NOMO-1 treated with DMSO at 0.1 percent for 48 hours (cell line): ENCODE results near the gene FANCI.

Experiments
- DNase-seq: peaks from one replicate; lab custom pipeline; 2025; ENCODE audit not compliant: unreplicated experiment; lab: John Stamatoyannopoulos, UW

The FANCI gene

DNA sequence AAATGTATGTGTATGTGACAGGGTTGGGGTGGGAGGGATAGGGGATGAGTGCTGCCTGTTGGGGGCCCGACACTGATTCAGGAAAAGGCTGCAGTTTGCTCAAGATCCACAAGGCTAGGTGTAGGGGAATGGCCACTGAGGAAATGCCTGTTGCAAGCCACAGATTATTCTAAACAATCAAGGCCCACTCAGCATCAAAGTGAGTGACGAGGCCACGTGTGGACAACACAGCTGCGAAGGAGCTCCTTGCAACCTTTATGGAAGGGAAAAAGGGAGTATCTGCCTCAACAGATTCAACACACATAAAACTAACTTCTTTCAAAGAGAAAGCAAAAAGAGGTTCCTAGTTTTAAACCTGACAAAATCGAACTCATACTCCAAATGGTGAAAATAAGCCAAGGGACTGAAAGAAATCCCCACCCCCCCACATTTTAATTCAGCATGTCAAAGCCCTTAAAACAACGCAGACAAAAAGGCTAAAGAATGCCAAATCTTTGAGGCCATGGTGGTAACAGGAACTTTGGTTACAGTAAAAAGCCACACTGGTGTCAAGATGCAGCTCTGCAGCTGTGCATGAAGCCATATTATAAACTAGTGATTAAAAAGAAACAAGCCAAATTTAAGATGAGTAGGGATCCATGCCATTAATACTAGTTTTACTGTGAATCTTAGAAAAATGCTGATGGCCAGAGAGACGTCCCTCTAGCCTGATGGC is 87.3 kb downstream of the FANCI start:
- DNase-seq: no peak

DNA sequence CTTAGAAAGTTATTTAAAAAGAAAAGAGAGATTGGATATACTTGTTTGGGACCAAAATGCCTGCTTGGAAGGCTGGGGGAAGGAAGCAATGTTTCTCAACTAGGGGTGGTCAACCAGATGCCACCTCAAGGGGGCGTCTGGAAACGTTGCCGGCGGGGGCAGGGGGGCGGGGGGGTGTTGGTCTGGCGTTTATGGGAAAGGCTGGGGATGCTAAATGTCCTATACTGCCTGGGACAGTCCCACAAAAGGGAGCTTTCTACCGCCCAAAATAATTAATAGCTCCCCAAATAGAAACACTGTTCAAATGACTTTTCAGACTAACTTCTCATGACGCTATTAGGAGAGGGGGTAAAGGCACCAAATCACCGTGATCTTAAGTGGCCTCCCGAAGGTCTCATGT is 88.7 kb downstream of the FANCI start:
- no peak for DNase-seq

DNA sequence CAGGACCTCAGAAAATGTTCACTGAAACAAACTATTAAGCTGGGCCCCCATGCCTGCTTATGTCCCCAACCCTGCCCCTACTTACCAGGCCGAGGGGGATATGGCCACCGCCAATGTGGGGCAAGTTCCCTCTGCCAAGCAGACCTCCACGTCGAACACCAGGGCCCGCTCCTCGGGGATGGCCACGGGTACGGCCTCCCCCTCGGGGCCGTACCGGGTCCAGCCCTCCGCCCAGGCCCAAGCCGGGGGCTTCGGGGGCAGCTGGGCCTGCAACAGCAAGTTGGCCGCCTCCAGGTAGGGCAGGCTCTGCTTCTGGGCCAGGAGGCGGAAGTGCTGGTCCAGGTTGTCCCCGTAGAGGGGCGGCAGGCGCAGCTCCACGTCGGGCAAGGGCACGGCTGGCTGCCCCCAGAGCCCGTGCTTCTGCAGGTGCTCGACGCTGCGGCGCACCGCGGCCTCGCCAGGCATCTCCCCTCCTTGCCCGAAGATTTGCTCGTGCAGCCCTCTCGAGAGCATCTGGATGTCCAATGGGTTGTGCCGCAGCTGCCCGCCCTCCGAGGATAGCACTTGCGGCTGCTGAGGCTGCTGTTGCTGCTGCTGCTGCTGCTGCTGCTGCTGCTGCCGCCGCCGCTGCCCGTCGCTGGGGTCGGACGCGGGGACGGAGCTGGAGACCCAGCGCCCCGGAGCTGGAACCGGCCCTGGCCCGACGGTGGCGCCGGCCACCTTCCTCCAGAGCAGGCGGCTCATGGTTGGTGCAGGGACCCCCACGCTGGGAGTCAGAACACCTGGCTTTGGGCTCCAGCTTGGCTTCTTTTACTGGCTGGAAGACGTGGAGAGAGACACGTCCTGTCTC is 89.5 kb downstream of the FANCI start:
- DNase-seq: no peak

DNA sequence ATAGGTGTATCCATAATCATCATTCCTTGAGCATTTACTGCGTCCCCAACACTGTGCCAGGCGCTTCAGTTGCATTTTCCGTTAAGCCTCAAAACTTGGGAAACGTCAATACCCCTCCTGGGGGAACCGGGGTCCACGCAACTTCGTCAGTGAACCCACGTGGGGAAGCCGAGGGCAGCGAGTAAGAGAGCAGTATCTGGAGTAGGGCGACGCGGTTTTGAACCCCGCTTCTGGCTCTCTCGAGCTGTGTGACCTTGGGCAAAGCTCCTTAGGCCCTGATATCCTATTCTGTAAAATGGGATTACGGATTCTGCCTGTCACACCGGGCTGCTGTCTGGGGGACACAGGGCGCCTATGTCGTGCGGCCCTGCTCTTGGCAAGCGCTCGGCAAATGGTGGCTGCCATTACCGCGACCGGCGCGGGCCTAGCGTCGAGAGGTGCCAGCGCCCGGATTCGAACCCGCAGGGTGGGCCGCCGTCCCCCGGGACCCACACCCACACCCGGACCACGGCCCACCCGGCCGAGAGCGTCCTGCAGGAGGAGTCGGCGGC is 90.3 kb downstream of the FANCI start:
- DNase-seq: no peak

DNA sequence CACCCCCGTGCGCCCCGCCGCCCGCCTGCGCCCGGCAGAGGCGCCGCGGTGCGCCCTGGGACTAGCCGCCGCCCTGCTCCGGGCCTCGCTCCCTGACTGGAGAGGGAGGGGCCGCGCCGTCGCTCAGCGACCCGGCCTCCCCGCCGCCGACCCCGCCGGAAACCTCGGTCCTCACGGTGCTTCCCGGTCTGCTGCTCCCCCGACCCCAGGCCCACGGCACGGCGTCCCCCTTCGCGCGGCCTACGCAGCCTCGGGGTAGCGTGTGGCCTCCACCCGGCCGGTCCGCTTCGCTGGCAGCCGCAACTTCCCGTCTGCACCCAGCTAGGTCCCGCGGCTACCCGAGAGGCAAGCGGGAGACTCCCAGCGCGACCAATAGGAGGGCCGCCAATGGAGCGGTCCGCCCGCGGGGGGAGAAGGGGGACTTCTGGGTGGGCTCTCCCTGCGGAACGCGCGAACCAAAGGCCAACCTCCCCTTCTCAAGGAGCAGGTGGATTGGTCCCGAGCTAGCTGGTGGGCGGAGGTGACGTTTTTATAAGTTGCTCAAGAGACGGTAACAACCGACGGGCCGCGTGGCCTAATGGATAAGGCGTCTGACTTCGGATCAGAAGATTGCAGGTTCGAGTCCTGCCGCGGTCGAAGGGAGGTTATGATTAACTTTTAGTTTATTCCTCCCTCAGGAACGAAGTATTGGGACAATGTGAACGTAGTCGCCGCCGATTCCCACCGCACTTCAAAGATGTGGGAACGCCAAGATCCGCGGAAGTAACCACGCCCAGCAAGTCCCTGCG is 90.9 kb downstream of the FANCI start, which contains the start of gene POLG:
POLG (minus strand) TSS at position 315 of the 788 bp plus-strand sequence. CDS start 1,070 bp downstream, outside the sequence.
- peak; percentile 97 for DNase-seq

DNA sequence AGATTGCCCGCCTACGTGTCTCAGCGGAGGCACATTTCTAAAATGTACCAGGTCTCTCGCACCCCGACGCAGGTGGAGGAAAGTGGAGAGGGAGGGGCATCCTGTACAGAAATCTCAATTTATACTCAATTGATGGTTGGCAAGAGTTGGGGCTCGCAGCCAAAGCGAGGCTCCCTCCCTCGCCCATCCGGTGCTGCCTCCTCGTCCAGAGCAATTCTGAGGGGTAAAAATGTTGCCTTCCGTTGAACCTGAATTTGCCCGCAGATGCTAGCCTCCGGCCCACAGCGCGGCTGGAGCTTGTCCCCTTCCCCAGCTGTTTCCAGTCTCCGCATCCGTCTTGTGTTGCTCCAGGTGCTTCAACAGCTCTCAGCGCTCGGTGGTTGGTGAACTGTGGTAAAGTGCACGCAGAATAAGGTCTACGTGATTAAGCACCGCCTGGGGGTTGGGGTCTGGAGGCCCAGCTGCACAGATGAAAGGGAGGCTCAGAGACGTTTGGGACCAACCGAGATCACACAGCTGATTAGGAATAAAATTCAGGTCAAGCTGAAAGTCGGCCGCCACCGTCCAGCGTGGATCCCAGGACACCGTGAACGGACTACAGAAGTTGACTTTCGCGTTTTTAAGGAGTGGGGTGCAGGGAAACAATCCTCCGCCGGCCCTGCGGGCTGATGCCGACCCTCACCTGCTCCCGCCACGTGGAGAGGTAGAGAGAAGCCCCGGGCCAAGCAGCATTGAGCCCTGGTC is 91.7 kb downstream of the FANCI start:
- DNase-seq: no peak

DNA sequence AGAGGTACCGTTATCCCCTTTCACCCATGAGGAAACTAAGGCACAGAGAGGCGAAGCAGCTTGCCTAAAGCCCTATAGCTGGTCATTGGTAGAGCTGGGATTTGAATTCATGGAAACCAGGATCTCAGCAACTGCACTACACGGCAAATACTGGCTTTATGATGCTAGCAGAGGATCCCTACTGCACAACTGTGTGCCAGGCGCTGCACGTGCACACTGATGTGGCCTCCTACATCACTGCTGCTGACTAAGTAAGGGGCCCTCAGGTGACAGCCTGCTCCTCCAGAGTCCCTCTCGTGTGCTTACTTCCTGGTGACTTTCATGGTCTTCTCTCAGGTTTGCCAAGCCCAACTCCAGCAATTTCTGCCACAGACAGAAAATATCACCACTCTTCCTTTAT is 94.3 kb downstream of the FANCI start:
- no peak for DNase-seq

DNA sequence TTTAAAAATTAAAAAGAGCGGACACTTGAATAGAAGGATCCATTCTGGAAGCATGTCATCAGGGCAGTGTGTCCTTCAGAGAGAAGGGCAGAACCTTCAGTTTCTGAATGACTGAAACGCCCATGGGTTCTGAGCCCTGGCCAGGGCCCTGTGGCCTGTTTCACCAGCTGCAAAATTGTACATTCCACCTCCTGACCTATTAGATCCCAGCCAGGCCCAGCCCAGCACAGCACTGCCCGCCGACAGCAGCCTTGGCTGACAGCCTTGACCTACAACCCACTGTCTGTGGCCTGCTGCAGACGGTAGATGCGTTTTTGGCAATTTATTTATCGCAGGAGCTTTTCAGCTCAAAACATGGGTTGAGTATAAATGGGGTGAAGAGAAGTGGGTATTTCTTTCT is 96.8 kb downstream of the FANCI start:
- no peak for DNase-seq

DNA sequence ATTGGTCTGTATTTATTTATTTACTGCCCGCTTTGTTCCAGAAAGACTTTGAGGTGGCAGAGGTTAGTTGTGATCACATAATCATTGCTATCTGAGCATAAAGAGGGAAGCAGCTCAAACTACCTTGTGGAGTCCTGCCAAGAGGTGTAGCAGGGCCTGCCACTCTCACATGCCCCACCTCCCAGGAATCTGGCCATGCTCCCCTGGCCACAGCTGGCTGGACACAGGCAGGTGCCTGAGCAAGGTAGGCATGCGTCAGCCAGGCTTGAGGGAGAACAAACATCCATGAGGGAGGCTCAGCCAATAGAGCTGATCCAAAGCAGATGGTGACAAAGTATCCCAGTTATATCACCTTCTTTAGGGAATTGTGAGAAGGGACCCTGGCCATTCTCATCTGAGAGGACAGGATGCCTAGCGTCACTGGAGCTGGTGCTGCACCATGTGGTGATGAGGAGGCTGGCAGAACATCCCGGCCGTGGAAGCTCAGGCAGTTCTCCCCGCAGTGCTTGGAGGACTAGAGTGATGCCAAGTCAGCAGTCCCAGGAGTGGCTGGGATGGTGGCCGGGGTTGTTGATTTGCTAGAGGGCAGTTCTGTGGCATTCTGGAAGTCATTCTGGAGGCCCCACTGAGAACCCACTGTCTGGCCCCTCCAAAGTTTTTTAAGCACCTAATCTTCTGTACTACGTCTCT is 97.7 kb downstream of the FANCI start:
- DNase-seq: no peak

DNA sequence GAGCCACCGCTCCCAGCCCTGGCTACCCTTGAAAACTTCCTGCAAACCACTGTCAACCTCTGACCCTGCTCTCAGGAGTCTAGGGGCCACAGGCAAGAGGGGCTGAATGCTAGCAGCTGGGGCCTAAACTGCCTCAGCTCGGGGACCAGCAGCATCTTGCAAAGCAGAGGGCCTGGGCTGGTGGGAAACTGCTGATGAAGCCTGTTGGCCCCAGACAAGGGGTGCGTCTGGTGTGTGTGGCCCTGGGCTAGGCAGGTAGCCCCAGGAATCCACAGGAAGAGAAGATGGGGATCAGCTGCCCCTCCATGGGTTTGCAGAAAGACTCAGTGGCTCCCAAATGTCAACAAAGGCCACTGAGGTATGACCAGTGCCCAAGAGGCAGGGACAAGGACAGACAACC is 99.1 kb downstream of the FANCI start:
- DNase-seq: no peak

DNA sequence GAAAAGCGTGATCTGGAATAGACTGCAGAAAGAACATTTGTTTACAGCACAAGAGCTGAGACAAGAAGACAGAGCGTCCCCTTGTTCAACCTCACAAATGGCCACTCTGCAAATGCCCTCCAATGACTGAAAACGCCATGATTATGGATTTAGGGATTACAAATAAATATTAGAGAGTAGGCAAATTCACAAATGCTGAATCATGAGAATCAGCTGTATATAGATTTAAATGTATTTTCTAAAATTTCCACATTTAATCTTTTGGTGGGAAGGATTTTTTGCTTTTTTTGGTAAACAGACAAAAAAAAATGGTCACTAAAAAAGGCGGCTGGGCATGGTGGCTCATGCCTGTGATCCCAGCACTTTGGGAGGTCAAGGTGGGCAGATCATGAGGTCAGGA is 101.5 kb downstream of the FANCI start:
- no peak for DNase-seq

DNA sequence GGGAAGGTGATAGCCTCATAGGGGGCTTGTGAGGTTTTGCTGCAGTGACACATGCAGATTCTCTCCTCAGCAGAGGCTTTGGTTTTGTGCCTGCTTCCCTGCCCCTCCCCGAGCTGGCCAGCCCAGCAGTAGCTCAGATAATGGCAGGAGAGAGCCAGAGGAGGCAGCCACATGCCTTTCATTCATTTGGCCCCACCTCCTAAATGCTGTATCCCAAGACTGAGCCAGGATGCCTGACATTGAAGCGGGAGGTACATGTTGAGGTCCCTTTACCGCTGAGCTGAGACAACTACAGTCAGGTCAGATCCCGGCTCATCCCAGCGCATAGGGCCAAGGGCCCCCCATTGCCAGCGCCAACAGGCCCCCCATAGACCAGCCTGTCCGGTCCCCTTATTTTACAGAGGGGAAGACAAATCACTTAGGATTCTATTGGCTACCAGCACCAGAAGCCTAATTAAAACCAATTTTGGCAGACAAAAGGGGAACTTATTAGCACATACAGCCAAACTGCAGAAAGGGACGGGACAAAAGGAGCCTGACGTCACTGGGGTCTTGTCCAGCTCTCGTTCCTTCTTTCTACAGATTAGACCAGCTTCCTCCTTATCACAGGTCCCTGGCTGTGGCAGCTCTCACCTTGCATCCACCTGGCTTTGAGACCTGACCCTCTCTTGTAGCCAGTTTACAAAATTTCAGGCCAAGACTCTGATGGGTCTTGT is 102.9 kb downstream of the FANCI start:
- peak; percentile 84 for DNase-seq

DNA sequence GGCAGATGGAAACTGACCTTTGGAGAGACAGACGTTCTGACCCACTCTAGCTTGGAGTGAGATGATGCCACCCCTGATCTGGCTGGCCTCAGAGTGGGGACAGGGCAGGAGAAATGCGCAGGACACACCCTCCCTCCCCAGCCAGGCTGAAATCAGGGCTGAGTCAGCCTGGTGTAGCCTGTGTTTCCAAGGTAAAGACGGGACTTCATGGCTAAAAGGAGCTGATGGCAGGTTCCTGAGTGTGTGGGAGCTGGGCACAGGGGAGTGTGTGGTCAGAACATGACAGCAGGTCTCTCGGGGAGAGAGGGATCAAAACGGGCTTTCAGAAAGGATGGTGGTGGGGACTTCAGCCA is 105.4 kb downstream of the FANCI start:
- DNase-seq: no peak

DNA sequence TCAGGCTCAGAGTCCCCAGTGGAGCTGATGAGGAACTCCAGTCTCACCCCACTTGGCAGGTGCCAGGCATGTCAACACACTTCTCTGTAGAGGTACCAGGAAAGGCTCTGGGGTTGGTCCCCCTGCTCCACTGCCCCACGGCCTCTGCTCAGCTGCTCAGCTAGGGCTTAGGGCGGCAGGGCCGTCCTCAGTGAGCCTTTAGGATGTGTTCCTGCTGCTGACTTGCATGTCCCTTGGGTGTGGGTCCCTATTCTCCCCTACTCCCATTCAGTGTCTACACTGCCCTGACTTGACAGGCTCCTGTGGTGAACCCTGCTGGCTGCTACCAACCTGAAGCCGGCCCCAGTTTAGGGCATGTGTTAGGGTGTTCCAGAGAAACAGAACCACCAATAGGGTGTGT is 108.7 kb downstream of the FANCI start:
- DNase-seq: no peak

DNA sequence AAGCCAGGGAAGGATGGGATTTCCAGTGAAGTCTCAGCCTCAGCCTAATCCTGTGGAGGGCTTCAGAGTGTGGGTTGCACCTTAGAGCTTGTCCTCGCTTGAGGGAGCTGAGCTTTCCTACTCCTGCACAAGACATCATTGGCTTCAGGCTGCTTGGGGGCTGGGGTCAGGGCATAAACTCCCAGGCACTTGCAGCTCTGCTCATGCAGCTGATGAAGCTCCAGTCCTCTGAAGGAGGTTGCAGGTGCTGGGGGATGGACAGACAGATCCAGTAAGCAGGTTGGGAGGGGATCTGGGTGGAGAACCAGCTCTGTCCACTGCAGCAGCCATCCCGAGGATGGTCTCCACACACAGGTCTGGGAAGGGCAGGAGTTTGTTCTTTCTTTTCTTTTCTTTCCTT is 110.2 kb downstream of the FANCI start:
- no peak for DNase-seq

DNA sequence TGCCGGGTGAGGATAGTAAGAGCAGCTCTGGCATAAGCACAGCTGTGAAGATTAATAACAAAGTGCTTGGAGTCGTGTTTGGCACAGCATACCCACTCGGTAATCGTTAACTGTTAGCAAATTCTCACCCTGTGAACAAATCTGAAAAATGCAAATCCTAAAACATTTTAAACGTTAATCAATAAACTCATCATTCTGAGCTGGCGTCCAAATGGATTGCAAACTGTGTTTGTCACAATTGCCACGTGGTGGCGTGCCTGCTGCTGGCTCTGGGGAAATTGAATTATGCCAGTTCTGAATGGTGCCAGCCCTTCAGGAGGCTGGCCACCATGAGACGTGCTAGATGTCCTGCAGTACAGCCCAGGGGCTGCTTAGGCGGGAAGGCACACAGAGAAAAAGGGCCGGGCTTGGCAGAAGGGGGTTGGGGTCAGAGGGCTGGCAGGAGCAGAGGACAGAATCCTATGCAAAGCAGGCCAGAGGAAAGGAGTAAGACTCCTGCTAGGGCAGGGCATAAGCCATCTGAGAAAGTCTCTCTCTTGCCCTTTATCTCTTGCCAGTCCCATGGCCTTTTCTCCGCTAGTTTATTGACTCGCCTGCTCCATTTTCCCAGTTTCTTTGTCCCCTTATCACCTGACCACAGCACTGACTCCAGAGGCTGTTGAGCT is 113.0 kb downstream of the FANCI start:
- peak; percentile 28 for DNase-seq

DNA sequence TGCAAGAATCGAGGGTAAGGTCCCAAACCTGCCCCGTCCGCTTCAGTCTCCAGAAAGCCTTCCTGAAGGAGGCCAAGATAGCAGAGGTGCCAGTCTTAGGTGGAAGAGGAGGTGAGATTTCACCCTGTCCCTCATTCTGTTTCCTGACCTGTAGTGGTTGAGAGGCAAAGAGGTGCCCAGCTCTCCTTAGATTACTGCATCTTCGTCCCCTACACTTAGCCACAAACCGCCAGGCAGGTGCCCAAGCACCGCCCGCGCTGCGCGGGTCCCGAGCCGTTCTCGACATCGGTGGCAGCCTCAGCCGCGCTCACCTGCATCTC is 114.6 kb downstream of the FANCI start:
- no peak for DNase-seq

DNA sequence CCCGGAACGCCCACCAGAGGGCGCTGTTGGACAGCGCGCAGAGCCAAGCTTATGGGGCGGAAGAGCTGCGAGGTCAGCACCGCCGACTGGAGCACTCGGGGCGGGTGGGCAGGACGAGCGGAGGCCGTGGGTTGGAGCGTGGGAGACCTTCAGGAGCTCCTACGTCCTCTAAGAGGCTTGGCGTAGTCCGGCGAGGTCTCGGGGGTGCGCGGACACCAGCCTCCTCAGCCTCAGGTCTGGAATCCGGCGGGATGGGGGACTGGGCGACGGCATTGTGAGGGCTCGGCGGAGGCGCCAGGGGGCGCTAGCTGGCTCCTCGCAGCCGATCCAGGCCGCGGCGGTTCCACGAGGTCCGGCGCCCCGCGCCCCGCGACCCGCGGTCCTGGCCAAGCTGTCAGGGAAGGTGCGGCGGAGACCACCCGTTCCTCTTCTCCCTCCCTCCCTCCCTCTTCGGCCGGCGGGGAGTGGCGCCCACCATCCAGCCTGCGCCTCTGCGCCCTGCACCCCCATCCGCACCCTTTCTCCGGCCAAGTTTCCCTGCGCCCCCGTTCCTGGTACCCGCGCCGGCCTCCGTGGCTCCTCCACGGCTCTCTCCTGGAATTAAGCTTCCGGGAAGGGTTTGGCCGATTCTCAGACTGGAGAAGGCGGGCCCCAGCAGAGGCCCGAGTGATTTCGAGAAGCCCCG is 115.1 kb downstream of the FANCI start:
- DNase-seq: peak; percentile 84
